GM06990 (cell line): ENCODE results near the gene LPCAT2.

Experiments
- DNase-seq: peaks from one replicate; pipeline ENCODE4 v3.0.0-alpha.2; 2011; ENCODE audit not compliant: insufficient read length; ENCODE audit errors: extremely low read depth
- H3K27me3 ChIP-seq: replicated peaks from 2 replicates; pipeline ENCODE4 v1.6.0; 2011; ENCODE audit warnings: low read length; ENCODE audit not compliant: control insufficient read depth, insufficient read depth
- H3K36me3 ChIP-seq: 2 replicates; pipeline ENCODE4 v1.5.1; 2011; ENCODE audit warnings: low read length; ENCODE audit not compliant: control insufficient read depth, insufficient read depth
- H3K4me3 ChIP-seq: replicated peaks from 2 replicates; pipeline ENCODE4 v1.5.1; 2011; ENCODE audit warnings: low read depth, mild to moderate bottlenecking, control low read depth, low read length
- TF ChIP-seq, protein P1 (sequence below): IDR thresholded peaks from 2 replicates; pipeline ENCODE4 v1.5.1; 2011; ENCODE audit warnings: low read length, control low read depth, mild to moderate bottlenecking, inconsistent platforms; ENCODE audit not compliant: insufficient read depth, poor library complexity, severe bottlenecking

LPCAT2 gene

DNA sequence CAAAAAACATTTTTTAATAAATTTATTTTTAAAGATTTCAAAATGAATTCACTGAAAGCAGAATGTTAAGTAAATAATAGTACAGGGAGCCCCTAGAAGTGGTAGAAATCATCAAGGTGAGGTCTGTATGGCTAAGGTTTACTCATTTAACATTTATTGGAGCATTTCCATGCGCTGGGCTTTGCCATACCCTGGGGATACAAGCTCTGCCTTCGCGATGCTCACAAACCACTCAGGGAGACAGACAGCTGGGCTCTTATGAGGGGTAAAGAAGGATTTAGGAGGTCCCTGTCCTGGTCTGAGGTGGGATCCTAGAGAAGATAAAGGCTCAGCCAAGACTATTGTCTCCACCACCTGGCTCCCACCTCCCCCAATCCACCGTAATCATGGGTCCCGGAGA, 11.3 kb upstream of the LPCAT2 start:
- DNase-seq, result no peak
- Histone ChIP-seq H3K27me3 (peaks cover 2% of the 10 kb centered on the region), H3K36me3 (no peaks in the 10 kb centered on the region), H3K4me3 (no peak overlapping the region)
- TF ChIP-seq, protein P1, sequence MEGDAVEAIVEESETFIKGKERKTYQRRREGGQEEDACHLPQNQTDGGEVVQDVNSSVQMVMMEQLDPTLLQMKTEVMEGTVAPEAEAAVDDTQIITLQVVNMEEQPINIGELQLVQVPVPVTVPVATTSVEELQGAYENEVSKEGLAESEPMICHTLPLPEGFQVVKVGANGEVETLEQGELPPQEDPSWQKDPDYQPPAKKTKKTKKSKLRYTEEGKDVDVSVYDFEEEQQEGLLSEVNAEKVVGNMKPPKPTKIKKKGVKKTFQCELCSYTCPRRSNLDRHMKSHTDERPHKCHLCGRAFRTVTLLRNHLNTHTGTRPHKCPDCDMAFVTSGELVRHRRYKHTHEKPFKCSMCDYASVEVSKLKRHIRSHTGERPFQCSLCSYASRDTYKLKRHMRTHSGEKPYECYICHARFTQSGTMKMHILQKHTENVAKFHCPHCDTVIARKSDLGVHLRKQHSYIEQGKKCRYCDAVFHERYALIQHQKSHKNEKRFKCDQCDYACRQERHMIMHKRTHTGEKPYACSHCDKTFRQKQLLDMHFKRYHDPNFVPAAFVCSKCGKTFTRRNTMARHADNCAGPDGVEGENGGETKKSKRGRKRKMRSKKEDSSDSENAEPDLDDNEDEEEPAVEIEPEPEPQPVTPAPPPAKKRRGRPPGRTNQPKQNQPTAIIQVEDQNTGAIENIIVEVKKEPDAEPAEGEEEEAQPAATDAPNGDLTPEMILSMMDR, result no peak

DNA sequence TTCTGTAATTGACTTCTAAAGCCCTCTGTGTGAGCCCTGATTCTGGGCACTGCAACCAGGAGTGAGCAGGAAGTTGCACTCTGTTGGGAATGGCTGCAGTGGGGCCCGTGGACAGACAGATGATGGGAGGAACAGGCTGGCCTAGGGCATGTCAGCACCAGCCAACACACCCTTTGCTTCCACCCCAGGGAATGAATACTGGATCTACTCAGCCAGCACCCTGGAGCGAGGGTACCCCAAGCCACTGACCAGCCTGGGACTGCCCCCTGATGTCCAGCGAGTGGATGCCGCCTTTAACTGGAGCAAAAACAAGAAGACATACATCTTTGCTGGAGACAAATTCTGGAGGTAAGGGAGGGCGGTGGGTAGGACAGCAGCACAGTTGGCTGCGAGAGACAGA, 10.8 kb upstream of the LPCAT2 start:
- Histone ChIP-seq H3K27me3 (peaks cover 2% of the 10 kb centered on the region), H3K4me3 (no peak overlapping the region), H3K36me3 (no peaks in the 10 kb centered on the region)
- no peak for DNase-seq
- TF ChIP-seq, protein P1, result no peak

DNA sequence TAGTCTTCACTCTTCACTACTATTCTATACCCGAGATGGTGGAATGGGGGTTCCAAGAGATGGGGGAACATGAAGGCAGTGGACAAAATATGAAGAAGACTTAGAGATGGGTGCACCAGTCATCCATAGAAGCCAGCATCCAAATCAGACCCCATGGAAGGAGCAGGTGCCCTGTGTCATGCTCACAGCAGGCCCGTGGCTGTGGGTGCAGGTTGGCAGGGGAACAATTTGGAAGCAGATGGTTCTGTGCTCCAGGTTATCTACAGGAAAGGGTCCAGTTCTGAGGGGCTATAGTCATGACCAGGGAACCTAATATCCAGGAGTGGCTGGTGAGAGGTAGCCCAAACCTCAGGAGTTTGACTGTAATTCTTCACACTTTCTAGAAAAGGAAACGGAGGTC, 9.6 kb upstream of the LPCAT2 start:
- no peak overlapping the region for H3K4me3 ChIP-seq
- peaks cover 2% of the 10 kb centered on the region for H3K27me3 ChIP-seq
- TF ChIP-seq, protein P1, result no peak
- DNase-seq, result no peak
- H3K36me3 ChIP-seq, result no peaks in the 10 kb centered on the region

DNA sequence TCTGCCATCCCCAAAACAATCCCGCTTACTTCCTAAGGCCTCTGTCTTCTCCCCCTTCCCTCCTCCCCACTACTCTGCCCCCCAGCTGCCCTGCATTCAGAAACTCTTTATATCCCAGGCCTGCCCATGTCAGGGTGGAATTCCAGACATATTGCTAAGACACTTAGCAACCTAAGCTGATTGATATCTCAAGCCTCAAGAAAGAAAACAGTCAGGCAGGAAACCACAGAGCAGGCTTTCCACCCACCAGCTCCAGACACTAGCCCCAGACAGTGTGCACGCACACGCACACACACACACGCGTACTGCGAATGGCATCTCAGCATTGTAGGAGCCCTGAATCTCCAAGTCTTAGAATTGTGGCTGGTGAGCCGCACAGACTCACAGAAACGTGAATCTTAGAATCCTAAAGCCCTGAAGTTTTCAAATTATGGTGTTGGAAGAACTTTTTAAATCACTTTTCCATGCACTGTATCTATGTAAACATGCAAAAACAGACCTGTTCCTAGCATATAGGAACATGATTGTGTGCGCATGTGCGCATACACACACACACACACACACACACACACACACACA, 8.8 kb upstream of the LPCAT2 start:
- H3K4me3 ChIP-seq, result no peak overlapping the region
- TF ChIP-seq, protein P1, result no peak

DNA sequence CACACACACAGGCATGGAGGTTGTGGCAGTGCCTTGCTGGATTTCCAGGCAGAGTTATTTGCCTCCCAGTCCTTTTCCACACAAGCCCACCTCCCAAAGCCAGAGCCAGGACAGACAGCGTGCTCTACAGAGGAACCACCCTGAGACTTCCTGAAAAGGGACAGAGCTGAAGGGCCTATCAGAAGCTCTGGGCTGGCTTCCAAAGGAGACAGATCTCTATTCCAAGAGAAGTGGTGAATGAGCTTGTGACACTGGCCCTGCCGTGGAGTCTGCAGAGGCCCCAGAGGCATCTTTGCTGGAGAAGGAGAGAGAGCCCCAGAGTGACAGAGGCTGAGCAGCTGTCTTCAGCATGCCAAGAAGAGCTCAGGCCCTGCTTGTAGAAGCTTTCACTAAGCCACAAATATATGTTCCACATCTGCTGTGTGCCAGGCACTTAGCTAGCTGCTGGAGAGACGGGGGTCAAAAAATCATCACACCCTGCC, 8.3 kb upstream of the LPCAT2 start:
- no peak overlapping the region for H3K4me3 ChIP-seq
- no peak for DNase-seq
- TF ChIP-seq, protein P1, result no peak
- no peaks in the 10 kb centered on the region; the same call in 1 of the 2 replicates for H3K27me3 ChIP-seq
- no peaks in the 10 kb centered on the region for H3K36me3 ChIP-seq

More for the DNA sequence above, 8.8 kb upstream of the LPCAT2 start:
- Histone ChIP-seq H3K36me3 (no peaks in the 10 kb centered on the region), H3K27me3 (no peaks in the 10 kb centered on the region; the same call in none of the 2 replicates)
- DNase-seq, result no peak
